ENCODE measurements around the gene C14orf119. TPM values are rescaled to one million over a fixed set of nuclear protein-coding genes. Genes with fewer than 3 reads are reported as not detected.

Gene C14orf119
- total and polyA plus RNA-seq, 9 of the 15 experiments (the other 6 are each of a cell fraction or from before 2014, with no cell fraction given) = 36.7 to 251 (median 51.8) TPM

DNA sequence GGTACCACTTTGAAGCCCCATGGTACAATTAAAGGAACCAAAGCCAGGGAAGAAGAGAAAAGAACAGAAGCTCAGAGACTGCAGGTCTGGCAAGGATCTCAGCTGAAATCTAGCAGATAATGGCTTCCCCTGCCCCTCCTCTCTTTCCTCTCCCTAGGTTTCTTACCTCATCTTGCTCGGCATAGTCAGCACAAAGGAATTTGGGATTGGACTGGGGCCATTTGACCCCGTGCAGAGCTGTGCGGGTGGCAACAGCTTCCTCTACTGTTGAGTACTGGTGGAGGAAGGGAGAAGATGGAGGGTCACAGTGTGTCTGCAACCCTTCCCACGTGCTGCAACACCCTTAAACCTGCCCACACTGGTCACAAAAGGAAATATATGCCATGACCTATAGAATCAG is 33.3 kb upstream of the C14orf119 start (continued):
- TF ChIP-seq BHLHE40 (IDR thresholded peaks at IDR 0.05; ENCODE audit: low read length) (peak; percentile 73), MBD2 (IDR thresholded peaks at IDR 0.05; ENCODE audit: borderline replicate concordance, low read depth) (no peak), ZNF778 (CRISPR knock-in tag; IDR thresholded peaks at IDR 0.05) (no peak), ZNF551 (CRISPR knock-in tag; IDR thresholded peaks at IDR 0.05) (no peak), JUN (IDR thresholded peaks at IDR 0.05; ENCODE audit: borderline replicate concordance, low read depth, low read length) (0 out of 2 replicates have a peak, but pooled peaks have one; percentile 29), JUN (CRISPR knock-in tag; IDR thresholded peaks at IDR 0.05; ENCODE audit: borderline replicate concordance) (no peak), MTA1 (IDR thresholded peaks at IDR 0.05; ENCODE audit: borderline replicate concordance) (no peak), SLC30A9 (CRISPR knock-in tag; IDR thresholded peaks at IDR 0.05) (no peak), ERF (CRISPR knock-in tag; IDR thresholded peaks at IDR 0.05) (no peak), KLF1 (tag; IDR thresholded peaks at IDR 0.05) (no peak), FOXJ2 (tag; IDR thresholded peaks at IDR 0.05) (no peak), NFIC (IDR thresholded peaks at IDR 0.05) (peak; percentile 74), MYBL2 (IDR thresholded peaks at IDR 0.05; ENCODE audit: low read depth) (no peak), MYBL2 (CRISPR knock-in tag; IDR thresholded peaks at IDR 0.05; ENCODE audit: borderline replicate concordance) (no peak), SNIP1 (IDR thresholded peaks at IDR 0.05; ENCODE audit: low read depth) (no peak), EZH2 (IDR thresholded peaks at IDR 0.05; ENCODE audit: borderline replicate concordance, low read depth, low read length) (no peak), ILK (tag; IDR thresholded peaks at IDR 0.05; ENCODE audit: borderline replicate concordance, low read depth) (no peak), ZNF57 (CRISPR knock-in tag; IDR thresholded peaks at IDR 0.05) (no peak), ZSCAN29 (IDR thresholded peaks at IDR 0.05) (no peak), CBX2 (IDR thresholded peaks at IDR 0.05; ENCODE audit: insufficient read depth, low read length, poor library complexity, severe bottlenecking) (no peak), RFX7 (CRISPR knock-in tag; IDR thresholded peaks at IDR 0.05) (no peak), CHD2 (IDR thresholded peaks at IDR 0.05; ENCODE audit: low read depth, low read length) (no peak), BRCA1 (IDR thresholded peaks at IDR 0.05) (no peak), BRCA1 (CRISPR knock-in tag; IDR thresholded peaks at IDR 0.05) (no peak), JUND (IDR thresholded peaks at IDR 0.05; ENCODE audit: borderline replicate concordance, low read depth, low read length) (peak; percentile 56; the same call in 1 of the 2 replicates), JUND (tag; IDR thresholded peaks at IDR 0.05; ENCODE audit: borderline replicate concordance, low read depth, low read length) (peak; percentile 32; the same call in 1 of the 3 replicates), ATF7 (IDR thresholded peaks at IDR 0.05) (0 out of 2 replicates have a peak, but pooled peaks have one; percentile 26)
- TF ChIP-seq, protein P1, sequence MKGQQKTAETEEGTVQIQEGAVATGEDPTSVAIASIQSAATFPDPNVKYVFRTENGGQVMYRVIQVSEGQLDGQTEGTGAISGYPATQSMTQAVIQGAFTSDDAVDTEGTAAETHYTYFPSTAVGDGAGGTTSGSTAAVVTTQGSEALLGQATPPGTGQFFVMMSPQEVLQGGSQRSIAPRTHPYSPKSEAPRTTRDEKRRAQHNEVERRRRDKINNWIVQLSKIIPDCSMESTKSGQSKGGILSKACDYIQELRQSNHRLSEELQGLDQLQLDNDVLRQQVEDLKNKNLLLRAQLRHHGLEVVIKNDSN (CRISPR knock-in tag; IDR thresholded peaks at IDR 0.05) = 0 out of 2 replicates have a peak, but pooled peaks have one; percentile 7
- TF ChIP-seq, protein P2, sequence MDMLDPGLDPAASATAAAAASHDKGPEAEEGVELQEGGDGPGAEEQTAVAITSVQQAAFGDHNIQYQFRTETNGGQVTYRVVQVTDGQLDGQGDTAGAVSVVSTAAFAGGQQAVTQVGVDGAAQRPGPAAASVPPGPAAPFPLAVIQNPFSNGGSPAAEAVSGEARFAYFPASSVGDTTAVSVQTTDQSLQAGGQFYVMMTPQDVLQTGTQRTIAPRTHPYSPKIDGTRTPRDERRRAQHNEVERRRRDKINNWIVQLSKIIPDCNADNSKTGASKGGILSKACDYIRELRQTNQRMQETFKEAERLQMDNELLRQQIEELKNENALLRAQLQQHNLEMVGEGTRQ (CRISPR knock-in tag; IDR thresholded peaks at IDR 0.05) = no peak
- TF ChIP-seq, protein P3, sequence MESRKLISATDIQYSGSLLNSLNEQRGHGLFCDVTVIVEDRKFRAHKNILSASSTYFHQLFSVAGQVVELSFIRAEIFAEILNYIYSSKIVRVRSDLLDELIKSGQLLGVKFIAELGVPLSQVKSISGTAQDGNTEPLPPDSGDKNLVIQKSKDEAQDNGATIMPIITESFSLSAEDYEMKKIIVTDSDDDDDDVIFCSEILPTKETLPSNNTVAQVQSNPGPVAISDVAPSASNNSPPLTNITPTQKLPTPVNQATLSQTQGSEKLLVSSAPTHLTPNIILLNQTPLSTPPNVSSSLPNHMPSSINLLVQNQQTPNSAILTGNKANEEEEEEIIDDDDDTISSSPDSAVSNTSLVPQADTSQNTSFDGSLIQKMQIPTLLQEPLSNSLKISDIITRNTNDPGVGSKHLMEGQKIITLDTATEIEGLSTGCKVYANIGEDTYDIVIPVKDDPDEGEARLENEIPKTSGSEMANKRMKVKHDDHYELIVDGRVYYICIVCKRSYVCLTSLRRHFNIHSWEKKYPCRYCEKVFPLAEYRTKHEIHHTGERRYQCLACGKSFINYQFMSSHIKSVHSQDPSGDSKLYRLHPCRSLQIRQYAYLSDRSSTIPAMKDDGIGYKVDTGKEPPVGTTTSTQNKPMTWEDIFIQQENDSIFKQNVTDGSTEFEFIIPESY (CRISPR knock-in tag; IDR thresholded peaks at IDR 0.05) = no peak

Measured in K562 (cell line).